A549 (cell line): Measurements from ENCODE around the gene EMC8. TPM values are rescaled to one million over a fixed set of nuclear protein-coding genes. Genes with fewer than 3 reads are reported as not detected.
A peak's percentile ranks its signal among the peaks of the same experiment; 100 is the strongest.

Experiments used
- ATAC-seq, 2 experiments: fragments of 200-7000 bp in 1 of 2; fragments of >200 bp in 1 of 2; cut with Nextera tagmentation in 1 of 2; cut with Tn5 transposase in 1 of 2; 3 replicates each; pipeline versions ENCODE4 v1.8.0 to v1.9.1; 2018 to 2020; ENCODE audit warnings: mild to moderate bottlenecking in 1 of 2, moderate library complexity in 1 of 2
- CTCF ChIA-PET: fragments of 300-600 bp; sonication (Branson Sonifier 250); formaldehyde crosslinking; extraction: SDS; loops from one replicate; lab custom pipeline; 2021; ENCODE audit warnings: antibody characterized with exemption, inconsistent platforms; lab: Yijun Ruan, JAX
- POLR2A ChIA-PET: fragments of 350-600 bp; formaldehyde crosslinking; extraction: SDS; loops from one replicate; lab custom pipeline; 2021; ENCODE audit warnings: antibody characterized with exemption, inconsistent platforms; lab: Yijun Ruan, JAX
- DNase-seq, 2 experiments: peaks; one replicate each; pipeline versions ENCODE4 v3.0.0 to v3.0.0-alpha.2; 2011 to 2016; ENCODE audit warnings: low read depth in 1 of 2, low spot score in 1 of 2
- FAIRE-seq: peaks from 2 replicates; lab custom pipeline; 2011; peaks lifted over from hg19 to GRCh38; lab: Jason Lieb, UNC
- H3K27ac ChIP-seq, 2 experiments: fragments of >200 bp; sonication (Bioruptor Twin); formaldehyde crosslinking; 3 replicates each; pipeline ENCODE4 v1.5.1; 2016 to 2017
- H3K4me1 ChIP-seq: fragments of >200 bp; sonication (Bioruptor Twin); formaldehyde crosslinking; 3 replicates; pipeline ENCODE4 v1.6.1; 2016
- H3K4me2 ChIP-seq: fragments of >200 bp; sonication (Bioruptor Twin); formaldehyde crosslinking; 3 replicates; pipeline ENCODE4 v1.6.1; 2016
- H3K4me3 ChIP-seq: fragments of >200 bp; sonication (Bioruptor Twin); formaldehyde crosslinking; 3 replicates; pipeline ENCODE4 v1.5.1; 2016
- H3K9me3 ChIP-seq: fragments of >200 bp; sonication (Bioruptor Twin); formaldehyde crosslinking; 3 replicates; pipeline ENCODE4 v1.6.1; 2016
- CHD4 ChIP-seq: fragments of 200-600 bp; sonication (generic); IDR thresholded peaks from 2 replicates; pipeline ENCODE4 v1.6.1; 2016; ENCODE audit warnings: antibody characterized with exemption, mild to moderate bottlenecking, borderline replicate concordance
- EP300 ChIP-seq, 2 experiments: fragments of >200 bp; sonication (Bioruptor Twin); formaldehyde crosslinking; IDR thresholded peaks; 2 replicates in 1 of 2; 3 replicates in 1 of 2; pipeline ENCODE4 v1.6.1; 2016 to 2017
- ESRRA ChIP-seq: fragments of 150-350 bp; IDR thresholded peaks from 2 replicates; pipeline ENCODE4 v1.6.1; 2014; ENCODE audit warnings: mild to moderate bottlenecking, low read length, borderline replicate concordance
- HDAC2 ChIP-seq: fragments of 200-600 bp; sonication (generic); IDR thresholded peaks from 2 replicates; pipeline ENCODE4 v1.6.1; 2016
- HOXA7 ChIP-seq: fragments of 250-450 bp; sonication (Bioruptor Pico); IDR thresholded peaks from 2 replicates; pipeline ENCODE4 v1.5.0; 2020; ENCODE audit warnings: mild to moderate bottlenecking, moderate library complexity
- JUN ChIP-seq, 2 experiments: fragments of >200 bp; sonication (Bioruptor Twin); formaldehyde crosslinking; IDR thresholded peaks; 2 replicates in 1 of 2; 3 replicates in 1 of 2; pipeline ENCODE4 v1.6.1; 2016 to 2017
- JUNB ChIP-seq: fragments of >200 bp; sonication (Bioruptor Twin); formaldehyde crosslinking; IDR thresholded peaks from 2 replicates; pipeline ENCODE4 v1.6.1; 2016
- RNF2 ChIP-seq: fragments of 200-600 bp; sonication (generic); IDR thresholded peaks from 2 replicates; pipeline ENCODE4 v1.6.1; 2016; ENCODE audit warnings: low read depth, mild to moderate bottlenecking, antibody characterized with exemption, moderate library complexity, borderline replicate concordance
- TFCP2L1 ChIP-seq: fragments of 250-450 bp; sonication (Bioruptor Pico); IDR thresholded peaks from 2 replicates; pipeline ENCODE4 v1.5.0; 2021; ENCODE audit warnings: mild to moderate bottlenecking
- ZC3H11A ChIP-seq: fragments of 450-650 bp; IDR thresholded peaks from 2 replicates; pipeline ENCODE4 v1.6.1; 2014; ENCODE audit warnings: antibody characterized with exemption, mild to moderate bottlenecking
- ZFP36 ChIP-seq: fragments of 450-650 bp; IDR thresholded peaks from 2 replicates; pipeline ENCODE4 v1.6.1; 2014; ENCODE audit warnings: borderline replicate concordance; ENCODE audit not compliant: partially characterized antibody
- WGBS: methylation state at CpG from one replicate; pipeline ENCODE4 v1.1.6; 2017; ENCODE audit errors: missing lambda C conversion rate; 5-methylcytosine and 5-hydroxymethylcytosine counted together
- polyA plus RNA-seq, 4 experiments: library from polyadenylated mRNA; depleted of rRNA in 3 of 4; stranded (reverse); fragments of >200 nt; fragmentation: RNase III in 1 of 4; extraction: RNeasy Plus Mini Kit Qiagen cat#74134 plus additional on column Dnase treatment in 1 of 4; gene quantifications; 2 replicates in 3 of 4; 3 replicates in 1 of 4; pipeline ENCODE4 v1.2.3, GENCODE V29; 2011 to 2017
- small RNA-seq, 6 experiments: library from RNA; depleted of rRNA; stranded (forward); fragments of <200 nt; gene quantifications; one replicate each; pipeline ENCODE3, GENCODE V24; 2012
- TF ChIP-seq, protein P1 (sequence below): fragments of 250-450 bp; sonication (Bioruptor Pico); IDR thresholded peaks from 2 replicates; pipeline ENCODE4 v1.5.0; 2021; ENCODE audit warnings: mild to moderate bottlenecking, moderate library complexity, borderline replicate concordance
- TF ChIP-seq, protein P2 (sequence below): fragments of >200 bp; sonication (Bioruptor Twin); formaldehyde crosslinking; IDR thresholded peaks from 3 replicates; pipeline ENCODE4 v1.6.1; 2016
- TF ChIP-seq, protein P3 (sequence below): IDR thresholded peaks from 2 replicates; pipeline ENCODE4 v1.6.1; 2012
- TF ChIP-seq, protein P4 (sequence below): fragments of 450-650 bp; IDR thresholded peaks from 2 replicates; pipeline ENCODE4 v1.6.1; 2014; ENCODE audit warnings: antibody characterized with exemption

Gene EMC8
- polyA plus RNA-seq, 2 of the 4 experiments (the other 2 are of a cell fraction), result 43.0 to 53.2 TPM

DNA sequence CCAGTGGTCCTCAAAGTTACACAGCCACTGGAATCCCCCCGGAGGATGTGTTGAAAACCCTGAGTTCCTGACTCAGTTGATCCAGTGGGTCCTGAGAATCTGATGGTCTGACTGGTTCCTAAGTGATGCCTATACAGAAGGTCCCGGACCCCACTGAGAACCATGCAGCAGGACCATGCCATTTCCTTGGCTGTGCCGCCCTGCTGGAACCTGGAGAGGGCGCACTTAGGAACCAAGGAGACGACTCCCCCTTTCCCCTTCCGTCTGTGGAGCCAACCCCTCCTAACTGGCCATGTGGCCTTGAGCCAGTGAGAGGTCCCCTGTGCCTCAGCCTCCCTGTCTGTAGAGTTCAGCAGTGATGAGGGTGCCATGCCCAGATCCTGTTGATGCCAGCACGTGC is 70.5 kb downstream of the EMC8 start:
- DNase-seq (no peak), ATAC-seq (peak in 1 of 2 experiments; percentile 49; a peak in 2 of 6 replicates), FAIRE-seq (no peak)
- Histone ChIP-seq H3K27ac (no peak overlapping the region), H3K4me2 (no peak overlapping the region), H3K9me3 (no peaks in the 10 kb centered on the region), H3K4me3 (no peak overlapping the region)
- 91% methylated on average over 6 of the region's 7 CpGs for WGBS
- CTCF ChIA-PET, result interaction anchor here (0.9 to 15.5 kb wide), 2 partner anchors 10 to 54 kb away, joined by 4 to 130 read pairs; no protein-coding TSS in a partner anchor
- TF ChIP-seq, protein P1, sequence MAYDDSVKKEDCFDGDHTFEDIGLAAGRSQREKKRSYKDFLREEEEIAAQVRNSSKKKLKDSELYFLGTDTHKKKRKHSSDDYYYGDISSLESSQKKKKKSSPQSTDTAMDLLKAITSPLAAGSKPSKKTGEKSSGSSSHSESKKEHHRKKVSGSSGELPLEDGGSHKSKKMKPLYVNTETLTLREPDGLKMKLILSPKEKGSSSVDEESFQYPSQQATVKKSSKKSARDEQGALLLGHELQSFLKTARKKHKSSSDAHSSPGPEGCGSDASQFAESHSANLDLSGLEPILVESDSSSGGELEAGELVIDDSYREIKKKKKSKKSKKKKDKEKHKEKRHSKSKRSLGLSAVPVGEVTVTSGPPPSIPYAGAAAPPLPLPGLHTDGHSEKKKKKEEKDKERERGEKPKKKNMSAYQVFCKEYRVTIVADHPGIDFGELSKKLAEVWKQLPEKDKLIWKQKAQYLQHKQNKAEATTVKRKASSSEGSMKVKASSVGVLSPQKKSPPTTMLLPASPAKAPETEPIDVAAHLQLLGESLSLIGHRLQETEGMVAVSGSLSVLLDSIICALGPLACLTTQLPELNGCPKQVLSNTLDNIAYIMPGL (CRISPR knock-in tag), result no peak
- TF ChIP-seq EP300 (IDR thresholded peaks at IDR 0.05), result no peak
- no peak for TF ChIP-seq RNF2
- no peak for TF ChIP-seq HOXA7 (CRISPR knock-in tag)
- TF ChIP-seq, protein P2, sequence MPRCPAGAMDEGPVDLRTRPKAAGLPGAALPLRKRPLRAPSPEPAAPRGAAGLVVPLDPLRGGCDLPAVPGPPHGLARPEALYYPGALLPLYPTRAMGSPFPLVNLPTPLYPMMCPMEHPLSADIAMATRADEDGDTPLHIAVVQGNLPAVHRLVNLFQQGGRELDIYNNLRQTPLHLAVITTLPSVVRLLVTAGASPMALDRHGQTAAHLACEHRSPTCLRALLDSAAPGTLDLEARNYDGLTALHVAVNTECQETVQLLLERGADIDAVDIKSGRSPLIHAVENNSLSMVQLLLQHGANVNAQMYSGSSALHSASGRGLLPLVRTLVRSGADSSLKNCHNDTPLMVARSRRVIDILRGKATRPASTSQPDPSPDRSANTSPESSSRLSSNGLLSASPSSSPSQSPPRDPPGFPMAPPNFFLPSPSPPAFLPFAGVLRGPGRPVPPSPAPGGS, result no peak
- TF ChIP-seq ZC3H11A, result no peak
- TF ChIP-seq JUNB, result no peak
- TF ChIP-seq, protein P3, sequence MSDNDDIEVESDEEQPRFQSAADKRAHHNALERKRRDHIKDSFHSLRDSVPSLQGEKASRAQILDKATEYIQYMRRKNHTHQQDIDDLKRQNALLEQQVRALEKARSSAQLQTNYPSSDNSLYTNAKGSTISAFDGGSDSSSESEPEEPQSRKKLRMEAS, result no peak
- TF ChIP-seq JUN (IDR thresholded peaks at IDR 0.05), result no peak
- TF ChIP-seq, protein P4, sequence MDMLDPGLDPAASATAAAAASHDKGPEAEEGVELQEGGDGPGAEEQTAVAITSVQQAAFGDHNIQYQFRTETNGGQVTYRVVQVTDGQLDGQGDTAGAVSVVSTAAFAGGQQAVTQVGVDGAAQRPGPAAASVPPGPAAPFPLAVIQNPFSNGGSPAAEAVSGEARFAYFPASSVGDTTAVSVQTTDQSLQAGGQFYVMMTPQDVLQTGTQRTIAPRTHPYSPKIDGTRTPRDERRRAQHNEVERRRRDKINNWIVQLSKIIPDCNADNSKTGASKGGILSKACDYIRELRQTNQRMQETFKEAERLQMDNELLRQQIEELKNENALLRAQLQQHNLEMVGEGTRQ, result no peak
- TF ChIP-seq ZFP36, result no peak
- TF ChIP-seq TFCP2L1 (CRISPR knock-in tag), result no peak
- TF ChIP-seq CHD4, result no peak
- TF ChIP-seq HDAC2, result no peak
- TF ChIP-seq ESRRA, result no peak
- TF ChIP-seq, all 56 proteins: peak for 0
- no peaks in the 10 kb centered on the region for H3K4me1 ChIP-seq
- POLR2A ChIA-PET, result no interaction called here

Small RNAs within 50 kb of the gene (small RNA-seq; reads per million reads assigned to genes)
- gene RNU1-103P, result 0 reads per million in 6 experiments

Other genes with a start within 250 kb of the EMC8 start
- 20.7 and 24.6 TPM in 2 replicates for gene GSE1, start 186.2 kb downstream of the EMC8 start, polyA plus RNA-seq (2011; rRNA removed)
- gene GSE1, start 186.2 kb downstream of the EMC8 start, polyA plus RNA-seq (2017; fragmentation: RNase III; extraction: RNeasy Plus Mini Kit Qiagen cat#74134 plus additional on column Dnase treatment), result 24.3 to 30.3 TPM (median 24.3 TPM) in 3 replicates
- gene GINS2, start 110.6 kb downstream of the EMC8 start, polyA plus RNA-seq (2011; rRNA removed), result 23.4 and 28.7 TPM in 2 replicates
- 25.4 to 27.7 TPM (median 26.8 TPM) in 3 replicates for gene GINS2, start 110.6 kb downstream of the EMC8 start, polyA plus RNA-seq (2017; fragmentation: RNase III; extraction: RNeasy Plus Mini Kit Qiagen cat#74134 plus additional on column Dnase treatment)
- gene C16orf74, start 48.4 kb downstream of the EMC8 start, polyA plus RNA-seq (2011; rRNA removed), result 3.3 and 3.8 TPM in 2 replicates
- gene C16orf74, start 48.4 kb downstream of the EMC8 start, polyA plus RNA-seq (2017; fragmentation: RNase III; extraction: RNeasy Plus Mini Kit Qiagen cat#74134 plus additional on column Dnase treatment), result 8.0 to 9.3 TPM (median 9.1 TPM) in 3 replicates
- 854 and 929 TPM in 2 replicates for gene COX4I1, start 151 bp upstream of the EMC8 start, polyA plus RNA-seq (2011; rRNA removed)
- gene COX4I1, start 151 bp upstream of the EMC8 start, polyA plus RNA-seq (2017; fragmentation: RNase III; extraction: RNeasy Plus Mini Kit Qiagen cat#74134 plus additional on column Dnase treatment), result 767 to 790 TPM (median 783 TPM) in 3 replicates
- gene IRF8, start 99.6 kb upstream of the EMC8 start, polyA plus RNA-seq (2011; rRNA removed), result 0.16 and 0.22 TPM in 2 replicates
- gene IRF8, start 99.6 kb upstream of the EMC8 start, polyA plus RNA-seq (2017; fragmentation: RNase III; extraction: RNeasy Plus Mini Kit Qiagen cat#74134 plus additional on column Dnase treatment), result 0.18 to 0.42 TPM (median 0.40 TPM) in 3 replicates